GM06990 (cell line): Measurements from ENCODE around the gene MAGEF1.
A peak's percentile ranks its signal among the peaks of the same experiment; 100 is the strongest.

Experiments used
- DNase-seq: peaks from one replicate; pipeline ENCODE4 v3.0.0-alpha.2; 2011; ENCODE audit not compliant: insufficient read length; ENCODE audit errors: extremely low read depth
- H3K27me3 ChIP-seq: replicated peaks from 2 replicates; pipeline ENCODE4 v1.6.0; 2011; ENCODE audit warnings: low read length; ENCODE audit not compliant: control insufficient read depth, insufficient read depth
- H3K36me3 ChIP-seq: 2 replicates; pipeline ENCODE4 v1.5.1; 2011; ENCODE audit warnings: low read length; ENCODE audit not compliant: control insufficient read depth, insufficient read depth
- H3K4me3 ChIP-seq: replicated peaks from 2 replicates; pipeline ENCODE4 v1.5.1; 2011; ENCODE audit warnings: low read depth, mild to moderate bottlenecking, control low read depth, low read length
- CTCF ChIP-seq: IDR thresholded peaks from 2 replicates; pipeline ENCODE4 v1.5.1; 2011; ENCODE audit warnings: low read length, control low read depth, mild to moderate bottlenecking, inconsistent platforms; ENCODE audit not compliant: insufficient read depth, poor library complexity, severe bottlenecking

Gene MAGEF1

GRCh38 chr3:184743248-184743647 is 31.4 kb upstream of the MAGEF1 start:
- H3K4me3 ChIP-seq, result no peak overlapping the region
- no peak for TF ChIP-seq CTCF
- no peak for DNase-seq
- no peaks in the 10 kb centered on the region for H3K27me3 ChIP-seq
- no peaks in the 10 kb centered on the region for H3K36me3 ChIP-seq

GRCh38 chr3:184742676-184743135 is 30.8 kb upstream of the MAGEF1 start:
- H3K27me3 ChIP-seq, result no peaks in the 10 kb centered on the region; the same call in 1 of the 2 replicates
- no peak overlapping the region for H3K4me3 ChIP-seq
- H3K36me3 ChIP-seq, result no peaks in the 10 kb centered on the region
- TF ChIP-seq CTCF, result no peak
- no peak for DNase-seq

GRCh38 chr3:184741798-184742675 is 30.2 kb upstream of the MAGEF1 start:
- TF ChIP-seq CTCF, result peak; percentile 32
- H3K4me3 ChIP-seq, result no peak overlapping the region
- DNase-seq, result no peak
- no peaks in the 10 kb centered on the region for H3K36me3 ChIP-seq
- H3K27me3 ChIP-seq, result no peaks in the 10 kb centered on the region; the same call in 1 of the 2 replicates

- DNase-seq, result no peak
- no peaks in the 10 kb centered on the region for H3K36me3 ChIP-seq
- no peaks in the 10 kb centered on the region; the same call in 1 of the 2 replicates for H3K27me3 ChIP-seq
- H3K4me3 ChIP-seq, result no peak overlapping the region
- TF ChIP-seq CTCF, result no peak
Measured at GRCh38 chr3:184741259-184741556, 29.3 kb upstream of the MAGEF1 start.

- no peaks in the 10 kb centered on the region for H3K36me3 ChIP-seq
- no peak for TF ChIP-seq CTCF
- H3K4me3 ChIP-seq, result no peak overlapping the region
- no peaks in the 10 kb centered on the region; the same call in 1 of the 2 replicates for H3K27me3 ChIP-seq
- DNase-seq, result no peak
Measured at GRCh38 chr3:184740509-184741258, 28.8 kb upstream of the MAGEF1 start.
